ENCODE results near the gene DNAJB7. TPM values are rescaled to one million over a fixed set of nuclear protein-coding genes. Genes with fewer than 3 reads are reported as not detected.

The DNAJB7 gene
- total RNA-seq, 2 donors from 2014 or later, result not detected

DNA sequence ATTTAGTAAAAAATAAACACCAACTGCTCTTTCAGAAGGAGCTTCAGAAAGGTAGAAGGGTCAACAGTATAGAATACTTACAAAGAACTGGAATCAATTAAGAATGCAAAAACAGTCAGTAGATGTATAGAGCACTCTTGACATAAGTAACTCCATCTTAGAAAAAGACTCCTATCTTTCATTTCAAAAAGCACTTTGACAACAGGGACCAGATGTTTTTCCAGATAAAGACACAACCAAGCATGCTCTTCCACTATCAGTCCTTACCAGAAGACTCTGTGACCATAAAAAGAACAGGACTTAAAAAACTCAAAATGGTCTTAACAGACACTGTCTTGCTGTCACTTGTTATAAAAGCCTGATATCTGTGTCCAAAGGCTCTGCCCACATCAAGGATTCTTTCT is 48.0 kb downstream of the DNAJB7 start:
- Histone ChIP-seq H3K27ac (no peak overlapping the region), H3K36me3 (replicated peaks in 1 of 2; ENCODE audit: insufficient read depth in 1 of 2, low read depth in 2 of 2) (no peaks in the 10 kb centered on the region), H3K27me3 (no peaks in the 10 kb centered on the region), H3K4me1 (peaks cover 15% of the 10 kb centered on the region), H3K9me3 (no peaks in the 10 kb centered on the region), H3K4me3 (no peak overlapping the region)
- DNase-seq (no peak), ATAC-seq (no peak)
- intact Hi-C loops (cut with DNase I), result no loop called here
- TF ChIP-seq, protein P1, sequence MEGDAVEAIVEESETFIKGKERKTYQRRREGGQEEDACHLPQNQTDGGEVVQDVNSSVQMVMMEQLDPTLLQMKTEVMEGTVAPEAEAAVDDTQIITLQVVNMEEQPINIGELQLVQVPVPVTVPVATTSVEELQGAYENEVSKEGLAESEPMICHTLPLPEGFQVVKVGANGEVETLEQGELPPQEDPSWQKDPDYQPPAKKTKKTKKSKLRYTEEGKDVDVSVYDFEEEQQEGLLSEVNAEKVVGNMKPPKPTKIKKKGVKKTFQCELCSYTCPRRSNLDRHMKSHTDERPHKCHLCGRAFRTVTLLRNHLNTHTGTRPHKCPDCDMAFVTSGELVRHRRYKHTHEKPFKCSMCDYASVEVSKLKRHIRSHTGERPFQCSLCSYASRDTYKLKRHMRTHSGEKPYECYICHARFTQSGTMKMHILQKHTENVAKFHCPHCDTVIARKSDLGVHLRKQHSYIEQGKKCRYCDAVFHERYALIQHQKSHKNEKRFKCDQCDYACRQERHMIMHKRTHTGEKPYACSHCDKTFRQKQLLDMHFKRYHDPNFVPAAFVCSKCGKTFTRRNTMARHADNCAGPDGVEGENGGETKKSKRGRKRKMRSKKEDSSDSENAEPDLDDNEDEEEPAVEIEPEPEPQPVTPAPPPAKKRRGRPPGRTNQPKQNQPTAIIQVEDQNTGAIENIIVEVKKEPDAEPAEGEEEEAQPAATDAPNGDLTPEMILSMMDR (IDR thresholded peaks at IDR 0.05), result no peak
- no peak for TF ChIP-seq POLR2A (IDR thresholded peaks at IDR 0.05)

Small RNA genes lying within 50 kb of the gene (microRNA-seq; reads per million reads assigned to microRNA genes)
- gene MIR4766 (ENCODE audit: borderline number of aligned reads in 2 of 2, borderline replicate concordance in 2 of 2), result 0 to 0.45 reads per million in 2 donors

Small RNA genes lying within 50 kb of the gene (small RNA-seq; reads per million reads assigned to genes)
- gene MIR4766, result not detected

Other genes starting within 250 kb of the DNAJB7 start
- 10 to 100 TPM; 47.0 to 71.5 TPM for gene MRTFA, start 225.4 kb downstream of the DNAJB7 start, total RNA-seq
- gene MCHR1, start 182.6 kb downstream of the DNAJB7 start, total RNA-seq, result not detected
- gene SLC25A17, start 42.8 kb downstream of the DNAJB7 start, total RNA-seq, result 1 to 10 TPM; 7.6 to 8.3 TPM
- gene ST13, start 5.5 kb downstream of the DNAJB7 start, total RNA-seq, result 100 to 1,000 TPM in 1 of 2 donors, 10 to 100 TPM in 1; 98.9 to 122 TPM
- gene XPNPEP3, start 5.0 kb downstream of the DNAJB7 start, total RNA-seq, result 10 to 100 TPM in 1 of 2 donors, 1 to 10 TPM in 1; 6.9 to 14.3 TPM
- gene RBX1, start 89.3 kb upstream of the DNAJB7 start, total RNA-seq, result 10 to 100 TPM in 1 of 2 donors, 1 to 10 TPM in 1; 6.9 to 20.2 TPM
- gene EP300, start 230.5 kb upstream of the DNAJB7 start, total RNA-seq, result 10 to 100 TPM; 35.0 to 68.2 TPM